ENCODE data around the gene SASH1. TPM values are rescaled to one million over a fixed set of nuclear protein-coding genes. Genes with fewer than 3 reads are reported as not detected.
"Not testable (repeated sequence)": the region's sequence is repeated elsewhere in the genome, so short reads cannot be mapped to it uniquely, and the experiment has no call there.

Gene SASH1
- total RNA-seq, 1 donor from 2014 or later, result 28.7 TPM

DNA sequence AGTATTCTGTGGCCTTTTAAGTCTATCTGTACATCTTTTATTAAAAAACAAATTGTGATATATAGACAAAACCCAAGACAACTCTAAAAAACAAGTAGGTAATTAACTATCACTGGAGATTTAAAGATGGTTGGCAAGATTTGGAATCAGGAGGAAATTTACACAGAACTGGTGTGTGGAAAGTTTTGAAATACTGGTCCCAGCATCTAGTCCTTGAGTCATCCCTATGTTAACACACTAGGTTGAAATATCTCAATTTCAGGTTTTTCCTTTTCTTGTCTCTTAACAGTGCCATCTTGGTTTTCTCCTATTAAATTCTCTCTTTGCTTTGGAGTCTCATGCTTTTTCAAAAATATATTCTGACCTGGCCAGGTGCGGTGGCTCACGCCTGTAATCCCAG lies 27.5 kb downstream of the SASH1 start:
- Mint-ChIP-seq H3K27me3 (ENCODE audit: low read depth) (no peaks in the 10 kb centered on the region), H3K4me1 (peaks cover 18% of the 10 kb centered on the region), H3K4me3 (no peak overlapping the region), H3K27ac (no peak overlapping the region), H3K9me3 (no peaks in the 10 kb centered on the region), H3K36me3 (no peaks in the 10 kb centered on the region)
- TF ChIP-seq, protein P1, sequence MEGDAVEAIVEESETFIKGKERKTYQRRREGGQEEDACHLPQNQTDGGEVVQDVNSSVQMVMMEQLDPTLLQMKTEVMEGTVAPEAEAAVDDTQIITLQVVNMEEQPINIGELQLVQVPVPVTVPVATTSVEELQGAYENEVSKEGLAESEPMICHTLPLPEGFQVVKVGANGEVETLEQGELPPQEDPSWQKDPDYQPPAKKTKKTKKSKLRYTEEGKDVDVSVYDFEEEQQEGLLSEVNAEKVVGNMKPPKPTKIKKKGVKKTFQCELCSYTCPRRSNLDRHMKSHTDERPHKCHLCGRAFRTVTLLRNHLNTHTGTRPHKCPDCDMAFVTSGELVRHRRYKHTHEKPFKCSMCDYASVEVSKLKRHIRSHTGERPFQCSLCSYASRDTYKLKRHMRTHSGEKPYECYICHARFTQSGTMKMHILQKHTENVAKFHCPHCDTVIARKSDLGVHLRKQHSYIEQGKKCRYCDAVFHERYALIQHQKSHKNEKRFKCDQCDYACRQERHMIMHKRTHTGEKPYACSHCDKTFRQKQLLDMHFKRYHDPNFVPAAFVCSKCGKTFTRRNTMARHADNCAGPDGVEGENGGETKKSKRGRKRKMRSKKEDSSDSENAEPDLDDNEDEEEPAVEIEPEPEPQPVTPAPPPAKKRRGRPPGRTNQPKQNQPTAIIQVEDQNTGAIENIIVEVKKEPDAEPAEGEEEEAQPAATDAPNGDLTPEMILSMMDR (IDR thresholded peaks at IDR 0.05; ENCODE audit: unreplicated experiment), result no peak
- no peak for DNase-seq (ENCODE audit: low spot score in 2 of 2, unreplicated experiment in 2 of 2)

DNA sequence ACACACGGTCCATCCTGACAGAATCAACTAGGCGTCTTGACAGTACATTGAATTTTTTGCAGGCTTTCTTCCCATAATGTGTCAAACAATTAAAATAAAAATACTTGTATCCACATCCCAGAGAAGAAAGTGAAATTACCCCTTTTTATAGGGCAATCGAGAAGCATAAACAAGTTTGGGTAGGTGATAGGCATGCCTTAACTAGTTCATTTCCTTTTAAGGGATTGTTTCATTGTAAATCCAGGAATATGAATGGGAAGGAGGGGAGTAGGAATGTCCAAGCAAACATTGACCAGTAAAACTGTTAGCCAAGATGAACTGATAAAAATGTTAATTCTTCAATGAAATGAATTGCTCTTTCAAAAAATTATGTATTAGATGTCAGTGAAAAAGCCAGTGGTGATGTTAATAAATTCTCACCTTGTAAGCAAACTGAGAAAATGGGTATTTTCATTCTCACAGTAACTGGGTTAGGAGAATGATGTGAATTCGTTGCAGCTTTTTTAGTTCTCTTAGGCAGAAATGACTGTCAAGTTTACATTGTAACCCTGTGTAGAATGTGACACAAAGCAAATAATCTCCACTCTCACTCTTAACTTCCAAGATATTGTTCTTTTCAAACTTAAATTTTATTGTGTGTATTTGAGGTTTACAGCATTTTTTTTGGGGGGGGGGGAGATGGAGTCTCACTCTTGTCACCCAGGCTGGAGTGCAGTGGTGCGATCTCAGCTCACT lies 31.6 kb downstream of the SASH1 start:
- TF ChIP-seq, protein P1 (IDR thresholded peaks at IDR 0.05; ENCODE audit: unreplicated experiment), result no peak
- Mint-ChIP-seq H3K4me3 (no peak overlapping the region), H3K27ac (no peak overlapping the region), H3K27me3 (ENCODE audit: low read depth) (no peaks in the 10 kb centered on the region), H3K9me3 (no peaks in the 10 kb centered on the region), H3K4me1 (peaks cover 15% of the 10 kb centered on the region), H3K36me3 (peaks cover 2% of the 10 kb centered on the region)
- no peak for DNase-seq (ENCODE audit: low spot score in 2 of 2, unreplicated experiment in 2 of 2)

DNA sequence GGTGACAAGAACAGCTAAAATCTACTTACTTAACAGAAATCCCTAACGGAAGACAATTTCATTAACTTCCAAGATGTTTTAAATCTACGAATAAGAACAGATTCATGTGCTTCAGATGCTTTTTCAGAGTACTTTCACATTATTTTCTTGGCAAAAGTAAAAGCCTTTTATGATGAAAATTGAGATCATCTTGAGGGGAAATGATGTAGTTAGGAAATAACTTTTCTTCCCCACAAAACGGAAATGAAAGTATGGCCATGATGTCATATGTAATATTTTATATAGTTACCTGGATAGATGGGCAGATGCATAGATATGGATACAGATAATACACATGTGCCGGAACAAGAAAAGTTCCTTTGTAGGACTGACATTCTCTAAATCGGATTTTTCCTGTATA lies 32.8 kb downstream of the SASH1 start:
- no peak overlapping the region for H3K27ac Mint-ChIP-seq
- peaks cover 22% of the 10 kb centered on the region for H3K4me1 Mint-ChIP-seq
- no peaks in the 10 kb centered on the region for H3K27me3 Mint-ChIP-seq (ENCODE audit: low read depth)
- H3K9me3 Mint-ChIP-seq, result no peaks in the 10 kb centered on the region
- no peak for DNase-seq (ENCODE audit: low spot score in 2 of 2, unreplicated experiment in 2 of 2)
- peaks cover 2% of the 10 kb centered on the region for H3K36me3 Mint-ChIP-seq
- TF ChIP-seq, protein P1 (IDR thresholded peaks at IDR 0.05; ENCODE audit: unreplicated experiment), result no peak
- no peak overlapping the region for H3K4me3 Mint-ChIP-seq

DNA sequence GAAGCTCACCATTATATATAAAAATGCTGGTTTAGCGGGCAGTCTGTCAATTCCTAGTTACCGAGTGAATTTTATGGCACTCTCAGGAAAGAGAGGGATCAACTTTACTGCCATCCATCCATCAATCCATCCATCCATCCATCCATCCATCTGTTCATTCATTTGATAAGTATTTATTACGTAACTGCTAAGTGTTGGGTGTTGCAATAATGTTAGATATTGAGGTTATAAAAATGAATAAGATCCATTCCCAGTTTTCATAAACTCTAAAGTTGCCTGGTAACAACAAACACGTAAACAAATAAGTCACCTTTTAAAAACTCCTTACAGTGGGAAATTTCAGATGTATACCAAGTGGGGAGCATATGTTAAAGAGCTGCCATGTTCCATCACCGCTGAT lies 36.8 kb downstream of the SASH1 start:
- peaks cover 2% of the 10 kb centered on the region for H3K36me3 Mint-ChIP-seq
- no peak overlapping the region for H3K4me3 Mint-ChIP-seq
- peaks cover 12% of the 10 kb centered on the region for H3K4me1 Mint-ChIP-seq
- TF ChIP-seq, protein P1 (IDR thresholded peaks at IDR 0.05; ENCODE audit: unreplicated experiment), result no peak
- no peak for DNase-seq (ENCODE audit: low spot score in 2 of 2, unreplicated experiment in 2 of 2)
- no peak overlapping the region for H3K27ac Mint-ChIP-seq
- no peaks in the 10 kb centered on the region for H3K9me3 Mint-ChIP-seq
- no peaks in the 10 kb centered on the region for H3K27me3 Mint-ChIP-seq (ENCODE audit: low read depth)

DNA sequence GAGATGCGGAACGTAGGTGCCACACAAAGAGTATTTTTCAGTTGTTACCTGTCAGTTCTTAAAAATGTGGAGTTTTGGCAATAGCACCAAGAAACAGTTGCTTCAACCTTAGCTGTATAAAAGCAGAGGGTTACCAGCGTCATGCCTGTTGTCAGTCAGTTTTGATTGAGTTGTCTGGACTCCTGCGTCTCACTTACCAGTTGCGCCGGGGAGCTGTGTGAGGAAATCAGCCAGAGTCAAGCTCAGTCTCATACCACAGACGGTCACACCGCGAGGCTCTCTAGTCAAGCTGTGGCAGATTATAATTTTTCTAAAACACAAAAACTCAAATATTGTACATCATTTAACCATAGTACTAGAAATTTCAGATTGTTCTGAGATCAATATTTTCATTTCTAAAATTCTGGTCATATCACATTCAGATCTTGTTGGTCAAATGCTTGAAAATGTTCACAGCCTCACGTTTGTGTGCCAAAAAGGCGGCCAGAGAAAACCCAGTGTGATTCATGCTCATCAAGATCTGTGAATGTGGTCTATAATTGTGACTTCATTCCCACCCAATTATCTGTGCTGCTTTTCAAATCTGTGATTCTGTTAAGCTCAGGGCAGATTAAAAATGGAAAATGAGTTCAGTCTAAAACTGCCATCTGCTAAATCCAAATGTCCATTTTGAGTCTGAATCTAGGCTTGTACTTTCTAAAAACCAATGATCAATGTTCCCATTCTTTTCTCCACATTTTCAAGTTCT lies 37.5 kb downstream of the SASH1 start:
- Mint-ChIP-seq H3K9me3 (no peaks in the 10 kb centered on the region), H3K4me1 (peaks cover 12% of the 10 kb centered on the region), H3K27me3 (ENCODE audit: low read depth) (no peaks in the 10 kb centered on the region), H3K36me3 (peaks cover 2% of the 10 kb centered on the region), H3K27ac (peak overlapping the region; percentile 32), H3K4me3 (no peak overlapping the region)
- TF ChIP-seq, protein P1 (IDR thresholded peaks at IDR 0.05; ENCODE audit: unreplicated experiment), result no peak
- DNase-seq (ENCODE audit: low spot score in 2 of 2, unreplicated experiment in 2 of 2), result no peak

DNA sequence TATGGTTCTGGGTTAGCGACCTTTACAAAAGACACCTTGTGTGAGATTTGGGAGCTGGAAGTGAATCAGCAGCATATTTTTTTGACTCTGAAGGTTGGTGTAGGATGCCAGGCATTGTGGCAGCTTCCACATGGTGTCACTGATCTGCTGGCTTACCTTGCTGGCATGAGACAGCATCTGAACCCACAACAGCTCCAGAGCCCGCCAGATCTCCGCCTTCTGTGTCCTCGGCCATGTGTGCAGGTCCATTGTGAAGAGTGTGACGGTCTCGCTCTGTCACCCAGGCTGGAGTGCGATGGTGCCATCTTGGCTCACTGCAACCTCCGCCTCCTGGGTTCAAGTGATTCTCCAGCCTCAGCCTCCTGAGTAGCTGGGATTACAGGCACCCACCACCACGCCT lies 39.4 kb downstream of the SASH1 start:
- not testable (repeated sequence) for H3K4me3 Mint-ChIP-seq; H3K27me3 Mint-ChIP-seq (ENCODE audit: low read depth); H3K9me3 Mint-ChIP-seq; H3K27ac Mint-ChIP-seq; H3K36me3 Mint-ChIP-seq; DNase-seq (ENCODE audit: low spot score in 2 of 2, unreplicated experiment in 2 of 2)
- H3K4me1 Mint-ChIP-seq, result peaks cover 12% of the 10 kb centered on the region
